Right lobe of liver (tissue), 4 donors: ENCODE data around the gene ZNF467.

Experiments
- CTCF ChIP-seq, 4 donors: fragments of 200-600 bp in 3 of 4; fragments of 450-650 bp in 1 of 4; IDR thresholded peaks; one replicate each; pipeline versions ENCODE4 v1.5.1 to v1.8.0; 2016 to 2022; ENCODE audit warnings: antibody characterized with exemption in 4 of 4, mild to moderate bottlenecking in 2 of 4
- POLR2A ChIP-seq: fragments of 450-650 bp; IDR thresholded peaks from one replicate; pipeline ENCODE4 v1.6.1; 2017; ENCODE audit warnings: antibody characterized with exemption, mild to moderate bottlenecking
- donor health status: DM: no; HTN: no; CAD: no.
- donor health status: DM: no; HTN: no; CAD: no.
- donor health status: DM: no; HTN: yes; CAD: no.

- TF ChIP-seq CTCF (IDR thresholded peaks at IDR 0.05) = no peak
- no peak for TF ChIP-seq POLR2A
Measured at GRCh38 chr7:149816794-149817193, 43.4 kb upstream of the ZNF467 start.
